GM13977 (cell line): Measurements from ENCODE around the gene PREP.
"Not testable (repeated sequence)": the region's sequence is repeated elsewhere in the genome, so short reads cannot be mapped to it uniquely, and the experiment has no call there.

Experiments used
- DNase-seq: peaks from one replicate; pipeline ENCODE4 v3.0.0; 2012; ENCODE audit warnings: low spot score
- in situ Hi-C: fragments of 300-500 bp; cut with MboI; formaldehyde crosslinking; loops from one replicate; pipeline ENCODE4 v1.12.0; 2022; ENCODE audit warnings: low sequenced_read_pairs, low pct_unique_long_range_greater_than_20kb, mixed read lengths, inconsistent platforms; ENCODE audit not compliant: unreplicated experiment
- TF ChIP-seq, protein P1 (sequence below): IDR thresholded peaks from 2 replicates; pipeline ENCODE4 v1.5.1; 2012; ENCODE audit warnings: mild to moderate bottlenecking, control low read depth; ENCODE audit not compliant: insufficient read depth; ENCODE audit errors: extremely low read depth, missing control alignments

PREP gene

DNA sequence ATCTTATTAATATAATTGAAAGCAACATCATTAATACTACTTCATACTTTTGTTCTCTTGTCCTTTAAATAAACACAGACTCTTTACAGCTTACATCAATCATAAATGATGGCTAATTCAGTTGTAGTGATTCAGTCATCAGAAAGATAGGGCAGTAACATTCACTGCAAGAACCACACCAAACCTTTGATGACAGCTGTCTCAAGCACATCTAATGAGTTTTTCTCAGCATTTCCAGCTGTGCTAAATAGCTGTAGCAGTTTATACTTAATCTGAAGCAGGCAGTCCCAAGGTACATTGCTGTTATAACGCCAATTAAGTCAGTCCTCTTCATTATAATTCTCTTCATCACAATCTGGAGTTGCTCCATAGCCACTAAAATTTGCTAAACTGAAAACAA is 45.7 kb downstream of the PREP start:
- no peak for DNase-seq
- TF ChIP-seq, protein P1, sequence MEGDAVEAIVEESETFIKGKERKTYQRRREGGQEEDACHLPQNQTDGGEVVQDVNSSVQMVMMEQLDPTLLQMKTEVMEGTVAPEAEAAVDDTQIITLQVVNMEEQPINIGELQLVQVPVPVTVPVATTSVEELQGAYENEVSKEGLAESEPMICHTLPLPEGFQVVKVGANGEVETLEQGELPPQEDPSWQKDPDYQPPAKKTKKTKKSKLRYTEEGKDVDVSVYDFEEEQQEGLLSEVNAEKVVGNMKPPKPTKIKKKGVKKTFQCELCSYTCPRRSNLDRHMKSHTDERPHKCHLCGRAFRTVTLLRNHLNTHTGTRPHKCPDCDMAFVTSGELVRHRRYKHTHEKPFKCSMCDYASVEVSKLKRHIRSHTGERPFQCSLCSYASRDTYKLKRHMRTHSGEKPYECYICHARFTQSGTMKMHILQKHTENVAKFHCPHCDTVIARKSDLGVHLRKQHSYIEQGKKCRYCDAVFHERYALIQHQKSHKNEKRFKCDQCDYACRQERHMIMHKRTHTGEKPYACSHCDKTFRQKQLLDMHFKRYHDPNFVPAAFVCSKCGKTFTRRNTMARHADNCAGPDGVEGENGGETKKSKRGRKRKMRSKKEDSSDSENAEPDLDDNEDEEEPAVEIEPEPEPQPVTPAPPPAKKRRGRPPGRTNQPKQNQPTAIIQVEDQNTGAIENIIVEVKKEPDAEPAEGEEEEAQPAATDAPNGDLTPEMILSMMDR: no peak
- in situ Hi-C loops: no loop called here

- TF ChIP-seq, protein P1: no peak
- no peak for DNase-seq
- in situ Hi-C loops: no loop called here
Measured at GRCh38 chr6:105352037-105352617, 50.8 kb downstream of the PREP start.

GRCh38 chr6:105348897-105349296 is 54.0 kb downstream of the PREP start:
- no peak for DNase-seq
- in situ Hi-C loops: no loop called here
- TF ChIP-seq, protein P1: no peak

DNA sequence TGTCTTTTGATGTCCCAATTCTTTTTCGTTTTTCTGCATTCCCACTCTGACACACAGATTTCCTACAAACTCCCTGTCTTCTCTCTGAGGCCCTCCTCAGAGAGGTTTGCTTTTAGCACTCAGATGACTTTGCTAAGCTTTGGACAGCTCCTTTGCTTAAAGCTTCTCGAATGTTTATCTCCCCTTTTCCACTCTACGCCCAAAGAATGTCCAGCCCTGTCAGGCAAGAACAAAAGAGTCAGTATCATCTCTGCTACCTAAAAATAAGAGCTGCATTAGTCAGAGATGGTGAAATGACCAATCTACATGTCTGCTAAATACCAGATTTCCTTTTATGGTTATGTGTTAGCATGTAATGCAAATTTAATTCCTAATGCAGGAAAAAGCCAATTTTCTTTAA is 56.8 kb downstream of the PREP start:
- in situ Hi-C loops: no loop called here
- TF ChIP-seq, protein P1: no peak
- no peak for DNase-seq

- in situ Hi-C loops: no loop called here
- DNase-seq: no peak
- TF ChIP-seq, protein P1: no peak
Measured at GRCh38 chr6:105345506-105345905, 57.4 kb downstream of the PREP start.

DNA sequence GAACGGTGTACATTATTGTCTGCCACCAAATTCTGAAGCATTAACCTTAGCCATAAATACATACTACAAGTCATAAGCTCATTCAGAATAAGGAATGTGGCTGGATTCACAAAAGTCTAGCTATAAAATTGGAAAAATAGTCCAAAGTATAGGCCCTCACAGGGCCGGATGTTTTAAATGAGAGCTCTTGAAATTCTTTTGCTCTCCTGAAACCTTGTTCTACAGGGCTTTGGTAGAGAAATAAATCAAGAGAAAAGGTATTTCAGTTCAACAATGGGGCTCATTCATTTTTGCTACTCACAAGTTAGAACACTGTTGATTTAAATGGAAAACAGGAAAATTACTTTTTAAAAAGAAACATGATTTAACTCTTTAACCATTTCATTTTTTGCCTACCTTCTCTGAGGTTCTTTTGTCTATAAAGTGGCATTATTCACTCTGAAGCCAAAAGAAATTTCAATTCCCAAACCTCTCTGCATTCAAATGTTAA is 58.0 kb downstream of the PREP start:
- no peak for DNase-seq
- in situ Hi-C loops: no loop called here
- TF ChIP-seq, protein P1: no peak

GRCh38 chr6:105338350-105338983 is 64.4 kb downstream of the PREP start:
- DNase-seq, in situ Hi-C loops: not testable (repeated sequence)
